Stimulated activated CD4-positive, alpha-beta T cell treated with anti-CD3 and anti-CD28 coated beads, Interleukin-2, amount 100 ng/mL, for 4 hours (primary cell): ENCODE measurements around the gene RPTOR.

ENCODE experiments used
- DNase-seq: peaks from one replicate; pipeline ENCODE4 v3.0.0-alpha.2; 2020; ENCODE audit warnings: low read depth

Gene RPTOR

GRCh38 chr17:80591788-80592187, 47.1 kb downstream of the RPTOR start:
- no peak for DNase-seq

GRCh38 chr17:80592243-80592642, 47.6 kb downstream of the RPTOR start:
- DNase-seq = no peak

GRCh38 chr17:80593181-80593580, 48.5 kb downstream of the RPTOR start:
- no peak for DNase-seq

- no peak for DNase-seq
Observed at GRCh38 chr17:80594431-80595269, 50.0 kb downstream of the RPTOR start.

- no peak for DNase-seq
Observed at GRCh38 chr17:80596760-80597608, 52.3 kb downstream of the RPTOR start.

GRCh38 chr17:80598813-80599545, 54.3 kb downstream of the RPTOR start:
- DNase-seq = no peak

GRCh38 chr17:80599546-80600305, 55.1 kb downstream of the RPTOR start:
- DNase-seq = no peak

GRCh38 chr17:80601146-80601545, 56.5 kb downstream of the RPTOR start:
- DNase-seq = no peak

- DNase-seq = no peak
Observed at GRCh38 chr17:80603396-80603795, 58.8 kb downstream of the RPTOR start.

- DNase-seq = no peak
Observed at GRCh38 chr17:80604009-80604669, 59.5 kb downstream of the RPTOR start.

GRCh38 chr17:80604670-80605010, 60.0 kb downstream of the RPTOR start:
- no peak for DNase-seq

GRCh38 chr17:80605326-80606066, 60.9 kb downstream of the RPTOR start:
- peak; percentile 43 for DNase-seq

- no peak for DNase-seq
Observed at GRCh38 chr17:80608326-80608725, 63.7 kb downstream of the RPTOR start.

- DNase-seq = no peak
Observed at GRCh38 chr17:80609757-80610156, 65.1 kb downstream of the RPTOR start.

GRCh38 chr17:80611816-80612215, 67.2 kb downstream of the RPTOR start:
- no peak for DNase-seq

GRCh38 chr17:80612997-80613731, 68.5 kb downstream of the RPTOR start:
- no peak for DNase-seq

GRCh38 chr17:80613732-80614071, 69.1 kb downstream of the RPTOR start:
- DNase-seq = no peak

- DNase-seq = no peak
Observed at GRCh38 chr17:80614332-80615047, 69.9 kb downstream of the RPTOR start.

- DNase-seq = no peak
Observed at GRCh38 chr17:80615376-80615775, 70.7 kb downstream of the RPTOR start.
